Activated CD4-positive, alpha-beta T cell treated with anti-CD3 and anti-CD28 coated beads, Interleukin-2, amount 50 U/mL, for 1 hour (primary cell): ENCODE results near the gene SLC29A2.
"Not testable (repeated sequence)": the region's sequence is repeated elsewhere in the genome, so short reads cannot be mapped to it uniquely, and the experiment has no call there.

ENCODE experiments used
- DNase-seq: peaks from one replicate; pipeline ENCODE4 v3.0.0-alpha.2; 2020

SLC29A2 gene

GRCh38 chr11:66332371-66333219 lies 39.0 kb downstream of the SLC29A2 start:
- DNase-seq: no peak

GRCh38 chr11:66331542-66332370 lies 39.8 kb downstream of the SLC29A2 start:
- no peak for DNase-seq

GRCh38 chr11:66330931-66331330 lies 40.6 kb downstream of the SLC29A2 start:
- DNase-seq: no peak

GRCh38 chr11:66329165-66329673 lies 42.3 kb downstream of the SLC29A2 start:
- DNase-seq: no peak

- DNase-seq: peak; percentile 79
Observed at GRCh38 chr11:66328302-66329144, 43.0 kb downstream of the SLC29A2 start.

- no peak for DNase-seq
Observed at GRCh38 chr11:66328031-66328301, 43.6 kb downstream of the SLC29A2 start.

- DNase-seq: no peak
Observed at GRCh38 chr11:66327171-66328030, 44.2 kb downstream of the SLC29A2 start.

- no peak for DNase-seq
Observed at GRCh38 chr11:66326261-66327111, 45.1 kb downstream of the SLC29A2 start.

GRCh38 chr11:66325263-66325671 lies 46.3 kb downstream of the SLC29A2 start:
- no peak for DNase-seq

- no peak for DNase-seq
Observed at GRCh38 chr11:66324664-66325063, 46.9 kb downstream of the SLC29A2 start.

GRCh38 chr11:66323684-66324083 lies 47.9 kb downstream of the SLC29A2 start:
- no peak for DNase-seq

GRCh38 chr11:66322732-66323427 lies 48.7 kb downstream of the SLC29A2 start:
- no peak for DNase-seq

GRCh38 chr11:66321606-66322005 lies 50.0 kb downstream of the SLC29A2 start:
- DNase-seq: no peak

GRCh38 chr11:66320748-66321147 lies 50.8 kb downstream of the SLC29A2 start:
- DNase-seq: not testable (repeated sequence)

- not testable (repeated sequence) for DNase-seq
Observed at GRCh38 chr11:66320289-66320688, 51.3 kb downstream of the SLC29A2 start.

- no peak for DNase-seq
Observed at GRCh38 chr11:66318600-66318970, 53.0 kb downstream of the SLC29A2 start.

- peak; percentile 40 for DNase-seq
Observed at GRCh38 chr11:66317723-66318599, 53.6 kb downstream of the SLC29A2 start.

GRCh38 chr11:66317322-66317722 lies 54.2 kb downstream of the SLC29A2 start:
- DNase-seq: no peak

- DNase-seq: no peak
Observed at GRCh38 chr11:66316849-66317251, 54.7 kb downstream of the SLC29A2 start, which contains the start of gene CD248. Gene CD248, minus strand, starts transcription at chr11:66317044. Its CDS starts 17 bp downstream, at chr11:66317027.
